Occipital lobe (tissue), 2 donors: ENCODE measurements around the gene ALDH6A1. TPM values are rescaled to one million over a fixed set of nuclear protein-coding genes. Genes with fewer than 3 reads are reported as not detected.
"Not testable (repeated sequence)": the region's sequence is repeated elsewhere in the genome, so short reads cannot be mapped to it uniquely, and the experiment has no call there.

Experiments
- DNase-seq: peaks from one replicate; lab custom pipeline; 2025; lab: John Stamatoyannopoulos, UW
- total RNA-seq: library from RNA; depleted of rRNA; stranded (reverse); fragments of >200 nt; gene quantifications from one replicate; pipeline ENCODE4 v1.2.3, GENCODE V29; 2014

ALDH6A1 gene
- total RNA-seq, result 28.7 TPM

- peak; percentile 100 for DNase-seq
Observed at GRCh38 chr14:74084277-74085046, at the start of gene ALDH6A1, which contains the start of gene LIN52. TSS of gene ALDH6A1 (minus strand) at chr14:74084453. CDS start at chr14:74084394, 59 bp downstream. TSS of gene LIN52 (plus strand) at chr14:74084956. CDS start at chr14:74084975, 19 bp downstream.

- DNase-seq, result no peak
Observed at GRCh38 chr14:74127634-74128033, 43.4 kb upstream of the ALDH6A1 start.

- no peak for DNase-seq
Observed at GRCh38 chr14:74126315-74127013, 42.2 kb upstream of the ALDH6A1 start.

- not testable (repeated sequence) for DNase-seq
Observed at GRCh38 chr14:74125487-74125886, 41.2 kb upstream of the ALDH6A1 start.

GRCh38 chr14:74111395-74112216, 27.4 kb upstream of the ALDH6A1 start:
- DNase-seq, result not testable (repeated sequence)

- DNase-seq, result no peak
Observed at GRCh38 chr14:74109369-74109768, 25.1 kb upstream of the ALDH6A1 start.

- no peak for DNase-seq
Observed at GRCh38 chr14:74105381-74105780, 21.1 kb upstream of the ALDH6A1 start.

- DNase-seq, result no peak
Observed at GRCh38 chr14:74089251-74090020, 5.2 kb upstream of the ALDH6A1 start.

GRCh38 chr14:74085828-74086227, 1.6 kb upstream of the ALDH6A1 start:
- no peak for DNase-seq

- no peak for DNase-seq
Observed at GRCh38 chr14:74085047-74085637, 889 bp upstream of the ALDH6A1 start.

- no peak for DNase-seq
Observed at GRCh38 chr14:74083784-74084276, 423 bp downstream of the ALDH6A1 start.

- no peak for DNase-seq
Observed at GRCh38 chr14:74083161-74083560, 1.1 kb downstream of the ALDH6A1 start.

GRCh38 chr14:74081491-74081890, 2.8 kb downstream of the ALDH6A1 start:
- no peak for DNase-seq

- no peak for DNase-seq
Observed at GRCh38 chr14:74080820-74081460, 3.3 kb downstream of the ALDH6A1 start.

GRCh38 chr14:74077401-74077800, 6.9 kb downstream of the ALDH6A1 start:
- DNase-seq, result no peak

GRCh38 chr14:74065746-74066575, 18.3 kb downstream of the ALDH6A1 start:
- no peak for DNase-seq

- no peak for DNase-seq
Observed at GRCh38 chr14:74064883-74065282, 19.4 kb downstream of the ALDH6A1 start.

GRCh38 chr14:74064426-74064825, 19.8 kb downstream of the ALDH6A1 start:
- no peak for DNase-seq

- DNase-seq, result no peak
Observed at GRCh38 chr14:74062809-74063150, 21.5 kb downstream of the ALDH6A1 start.
